SK-N-SH (cell line): Measurements from ENCODE around the gene SLC25A28. TPM values are rescaled to one million over a fixed set of nuclear protein-coding genes. Genes with fewer than 3 reads are reported as not detected.

Experiments used
- CTCF ChIA-PET: fragments of 300-600, 350-600 bp; formaldehyde crosslinking; extraction: SDS; loops from one replicate; lab custom pipeline; 2021; lab: Yijun Ruan, JAX
- POLR2A ChIA-PET: fragments of 350-600 bp; sonication (Branson Sonifier 250); formaldehyde crosslinking; extraction: SDS; loops from one replicate; lab custom pipeline; 2020; ENCODE audit warnings: antibody characterized with exemption, inconsistent platforms; lab: Yijun Ruan, JAX
- DNase-seq: peaks from one replicate; pipeline ENCODE4 v3.0.0; 2012
- H2AFZ ChIP-seq: fragments of 200-600 bp; sonication (generic); 2 replicates; pipeline ENCODE4 v1.8.1; 2016; ENCODE audit warnings: antibody characterized with exemption, mild to moderate bottlenecking, low read depth
- H3F3A ChIP-seq: fragments of 200-600 bp; sonication (generic); replicated peaks from 2 replicates; pipeline ENCODE3; 2016; ENCODE audit warnings: antibody characterized with exemption, mild to moderate bottlenecking; ENCODE audit not compliant: insufficient read depth
- H3K27ac ChIP-seq, 2 experiments: fragments of 200-500 bp in 1 of 2; fragments of 200-600 bp in 1 of 2; sonication (Bioruptor generic) in 1 of 2; sonication (generic), shearing (Covaris generic) in 1 of 2; 2 replicates each; pipeline versions ENCODE4 v1.5.1 to v1.6.1; 2014 to 2016; ENCODE audit warnings: low read depth in 2 of 2, inconsistent platforms in 1 of 2, low read length in 1 of 2, mild to moderate bottlenecking in 1 of 2, mixed read lengths in 1 of 2
- H3K27me3 ChIP-seq: fragments of 200-600 bp; sonication (generic), shearing (Covaris generic); 2 replicates; pipeline ENCODE4 v1.6.1; 2016; ENCODE audit warnings: mixed run types; ENCODE audit not compliant: insufficient read depth
- H3K36me3 ChIP-seq, 2 experiments: fragments of 200-500 bp in 1 of 2; fragments of 200-600 bp in 1 of 2; sonication (Bioruptor generic) in 1 of 2; sonication (generic) in 1 of 2; replicated peaks in 1 of 2; 2 replicates each; pipeline versions ENCODE3 to v1.5.1; 2014 to 2016; ENCODE audit warnings: low read length in 1 of 2, mild to moderate bottlenecking in 1 of 2; ENCODE audit not compliant: insufficient read depth in 2 of 2, control insufficient read depth in 1 of 2
- H3K4me1 ChIP-seq, 2 experiments: fragments of 200-500 bp in 1 of 2; fragments of 200-600 bp in 1 of 2; sonication (Bioruptor generic) in 1 of 2; sonication (generic), shearing (Covaris generic) in 1 of 2; 2 replicates each; pipeline versions ENCODE4 v1.5.1 to v1.6.1; 2014 to 2016; ENCODE audit warnings: low read depth in 1 of 2, low read length in 1 of 2, mixed run types in 1 of 2; ENCODE audit not compliant: insufficient read depth in 2 of 2, control insufficient read depth in 1 of 2
- H3K4me2 ChIP-seq: fragments of 200-600 bp; sonication (generic), shearing (Covaris generic); 2 replicates; pipeline ENCODE4 v1.6.1; 2017; ENCODE audit warnings: mixed run types
- H3K4me3 ChIP-seq, 2 experiments: fragments of 200-500 bp in 1 of 2; fragments of 200-600 bp in 1 of 2; sonication (Bioruptor generic) in 1 of 2; sonication (generic), shearing (Covaris generic) in 1 of 2; 2 replicates each; pipeline versions ENCODE4 v1.5.1 to v1.8.1; 2014 to 2016; ENCODE audit warnings: low read depth in 2 of 2, inconsistent platforms in 1 of 2, low read length in 1 of 2, mild to moderate bottlenecking in 1 of 2, mixed read lengths in 1 of 2, moderate library complexity in 1 of 2
- H3K79me2 ChIP-seq: fragments of 200-600 bp; sonication (generic); 2 replicates; pipeline ENCODE4 v1.8.1; 2017; ENCODE audit warnings: mild to moderate bottlenecking; ENCODE audit not compliant: insufficient read depth
- H3K9ac ChIP-seq: fragments of 200-600 bp; sonication (generic); 2 replicates; pipeline ENCODE4 v1.6.1; 2017; ENCODE audit warnings: mixed run types
- H3K9me2 ChIP-seq: fragments of 200-600 bp; sonication (generic); 2 replicates; pipeline ENCODE4 v1.6.1; 2017; ENCODE audit warnings: mixed run types
- H3K9me3 ChIP-seq: fragments of 200-600 bp; sonication (generic); 2 replicates; pipeline ENCODE4 v1.6.1; 2017; ENCODE audit warnings: mixed run types, mild to moderate bottlenecking, moderate library complexity
- H4K20me1 ChIP-seq: fragments of 200-600 bp; sonication (generic); 2 replicates; pipeline ENCODE4 v1.6.1; 2017; ENCODE audit warnings: mild to moderate bottlenecking, mixed run types; ENCODE audit not compliant: insufficient read depth
- CTCF ChIP-seq: fragments of 200-600 bp; sonication (generic); IDR thresholded peaks from 2 replicates; pipeline ENCODE4 v1.6.1; 2017; ENCODE audit warnings: antibody characterized with exemption, mild to moderate bottlenecking, moderate library complexity
- ELF1 ChIP-seq: IDR thresholded peaks from 2 replicates; pipeline ENCODE4 v1.4.0; 2012
- EP300 ChIP-seq, 2 experiments: IDR thresholded peaks; 2 replicates each; pipeline versions ENCODE4 v1.4.0 to v1.6.1; 2012; ENCODE audit warnings: borderline replicate concordance in 1 of 2, low read depth in 1 of 2, low read length in 1 of 2
- FOXM1 ChIP-seq: IDR thresholded peaks from 2 replicates; pipeline ENCODE4 v1.4.0; 2012; ENCODE audit warnings: low read depth, mild to moderate bottlenecking
- JUND ChIP-seq: IDR thresholded peaks from 2 replicates; pipeline ENCODE4 v1.4.0; 2012
- MAX ChIP-seq: IDR thresholded peaks from 2 replicates; pipeline ENCODE4 v1.4.0; 2012; ENCODE audit warnings: low read depth
- NRF1 ChIP-seq: IDR thresholded peaks from 2 replicates; pipeline ENCODE4 v1.6.1; 2012; ENCODE audit warnings: low read depth, mild to moderate bottlenecking, low read length
- RAD21 ChIP-seq: IDR thresholded peaks from 2 replicates; pipeline ENCODE4 v1.6.1; 2012; ENCODE audit warnings: mild to moderate bottlenecking, low read length
- RCOR1 ChIP-seq: fragments of 150-350 bp; IDR thresholded peaks from 2 replicates; pipeline ENCODE4 v1.6.1; 2017; ENCODE audit warnings: antibody characterized with exemption, low read length
- REST ChIP-seq: IDR thresholded peaks from 2 replicates; pipeline ENCODE4 v1.6.1; 2012; ENCODE audit warnings: mild to moderate bottlenecking, low read depth, low read length, moderate library complexity
- TEAD4 ChIP-seq: IDR thresholded peaks from 2 replicates; pipeline ENCODE4 v1.4.0; 2012; ENCODE audit warnings: mild to moderate bottlenecking, borderline replicate concordance; ENCODE audit not compliant: insufficient read depth
- YY1 ChIP-seq: IDR thresholded peaks from 2 replicates; pipeline ENCODE4 v1.4.0; 2012; ENCODE audit warnings: low read depth, mild to moderate bottlenecking
- ZBTB33 ChIP-seq: IDR thresholded peaks from 2 replicates; pipeline ENCODE4 v1.4.0; 2012; ENCODE audit warnings: low read depth, borderline replicate concordance
- WGBS: methylation state at CpG from one replicate; pipeline ENCODE4 v1.1.6; 2017; ENCODE audit warnings: low lambda C conversion rate; 5-methylcytosine and 5-hydroxymethylcytosine counted together
- polyA plus RNA-seq, 3 experiments: library from polyadenylated mRNA; depleted of rRNA; stranded (reverse); fragments of >200 nt; gene quantifications; 2 replicates each; pipeline ENCODE4 v1.2.3, GENCODE V29; 2012

SLC25A28 gene
- polyA plus RNA-seq, 1 of the 3 experiments (the other 2 are of a cell fraction): 23.8 TPM

- H3K27ac ChIP-seq: no peak overlapping the region
- no peaks in the 10 kb centered on the region for H3K9me2 ChIP-seq
- POLR2A ChIA-PET: no interaction called here
- H3F3A ChIP-seq: no peaks in the 10 kb centered on the region
- DNase-seq: no peak
- CTCF ChIA-PET: interaction anchor here (1.0 to 1.3 kb wide), 2 partner anchors 17 to 44 kb away, joined by 4 to 6 read pairs; no protein-coding TSS in a partner anchor
- H3K9me3 ChIP-seq: no peaks in the 10 kb centered on the region
- no peaks in the 10 kb centered on the region for H3K79me2 ChIP-seq
- 8% methylated on average over 3 of the region's 3 CpGs for WGBS
- no peak overlapping the region for H3K9ac ChIP-seq
- H3K4me3 ChIP-seq: no peak overlapping the region
- H2AFZ ChIP-seq: no peak overlapping the region
- H3K27me3 ChIP-seq: peaks cover 29% of the 10 kb centered on the region
- TF ChIP-seq EP300 (IDR thresholded peaks at IDR 0.05; ENCODE audit: borderline replicate concordance in 1 of 2, low read depth in 1 of 2, low read length in 1 of 2) (no peak), YY1 (no peak), CTCF (no peak), ZBTB33 (no peak), JUND (no peak), RAD21 (no peak), NRF1 (no peak), RCOR1 (no peak), FOXM1 (no peak), ELF1 (no peak), TEAD4 (no peak), MAX (no peak), REST (no peak)
- H4K20me1 ChIP-seq: no peaks in the 10 kb centered on the region
- no peak overlapping the region for H3K4me2 ChIP-seq
- H3K4me1 ChIP-seq: no peaks in the 10 kb centered on the region
- H3K36me3 ChIP-seq: no peaks in the 10 kb centered on the region
These were observed 25.0 kb downstream of the SLC25A28 start for GRCh38 chr10:99595236-99595635.
